HEK293T (cell line): ENCODE results near the gene TUBB1.

Source experiments
- ARNT ChIP-seq: fragments of 450-650 bp; IDR thresholded peaks from 2 replicates; pipeline ENCODE4 v1.6.1; 2017; ENCODE audit warnings: mild to moderate bottlenecking
- BHLHE40 ChIP-seq: fragments of 450-650 bp; IDR thresholded peaks from 2 replicates; pipeline ENCODE4 v1.6.1; 2016; ENCODE audit warnings: mild to moderate bottlenecking, moderate library complexity, borderline replicate concordance
- CTBP1 ChIP-seq: fragments of 450-650 bp; IDR thresholded peaks from 2 replicates; pipeline ENCODE4 v1.6.1; 2016; ENCODE audit warnings: borderline replicate concordance
- FOXA1 ChIP-seq: fragments of 450-650 bp; IDR thresholded peaks from 2 replicates; pipeline ENCODE4 v1.6.1; 2016; ENCODE audit warnings: mild to moderate bottlenecking
- FOXK2 ChIP-seq: fragments of 450-650 bp; IDR thresholded peaks from 2 replicates; pipeline ENCODE4 v1.6.1; 2016; ENCODE audit warnings: mild to moderate bottlenecking
- FOXM1 ChIP-seq: fragments of 450-650 bp; IDR thresholded peaks from 2 replicates; pipeline ENCODE4 v1.6.1; 2017; ENCODE audit warnings: mild to moderate bottlenecking, borderline replicate concordance
- HDGF ChIP-seq: fragments of 450-650 bp; IDR thresholded peaks from 2 replicates; pipeline ENCODE4 v1.6.1; 2017; ENCODE audit warnings: antibody characterized with exemption, borderline replicate concordance
- L3MBTL2 ChIP-seq: fragments of 450-650 bp; conservative IDR thresholded peaks from 2 replicates; pipeline ENCODE4 v1.6.1; 2016; ENCODE audit warnings: mild to moderate bottlenecking
- NFRKB ChIP-seq: fragments of 450-650 bp; IDR thresholded peaks from 2 replicates; pipeline ENCODE4 v1.6.1; 2016; ENCODE audit warnings: mild to moderate bottlenecking, moderate library complexity
- PKNOX1 ChIP-seq: fragments of 450-650 bp; IDR thresholded peaks from 2 replicates; pipeline ENCODE4 v1.6.1; 2016
- SP1 ChIP-seq: fragments of 450-650 bp; IDR thresholded peaks from 2 replicates; pipeline ENCODE4 v1.6.1; 2017
- SUZ12 ChIP-seq: fragments of 450-650 bp; IDR thresholded peaks from 2 replicates; pipeline ENCODE4 v1.6.1; 2016; ENCODE audit warnings: mild to moderate bottlenecking
- TARDBP ChIP-seq: fragments of 450-650 bp; IDR thresholded peaks from 2 replicates; pipeline ENCODE4 v1.6.1; 2016
- ZNF384 ChIP-seq: fragments of 450-650 bp; IDR thresholded peaks from 2 replicates; pipeline ENCODE4 v1.6.1; 2016

GRCh38 chr20:58992911-58993310, 26.3 kb upstream of the TUBB1 start:
- TF ChIP-seq CTBP1 (no peak), ARNT (no peak), BHLHE40 (no peak), ZNF384 (no peak), NFRKB (no peak), SP1 (no peak), PKNOX1 (no peak), SUZ12 (no peak), L3MBTL2 (no peak), TARDBP (no peak), FOXM1 (no peak), FOXK2 (no peak), HDGF (no peak), FOXA1 (no peak)
